ENCODE measurements around the gene SLC66A3. TPM values are rescaled to one million over a fixed set of nuclear protein-coding genes. Genes with fewer than 3 reads are reported as not detected.

The SLC66A3 gene
- total RNA-seq, 1 donor from 2014 or later: 59.7 TPM

DNA sequence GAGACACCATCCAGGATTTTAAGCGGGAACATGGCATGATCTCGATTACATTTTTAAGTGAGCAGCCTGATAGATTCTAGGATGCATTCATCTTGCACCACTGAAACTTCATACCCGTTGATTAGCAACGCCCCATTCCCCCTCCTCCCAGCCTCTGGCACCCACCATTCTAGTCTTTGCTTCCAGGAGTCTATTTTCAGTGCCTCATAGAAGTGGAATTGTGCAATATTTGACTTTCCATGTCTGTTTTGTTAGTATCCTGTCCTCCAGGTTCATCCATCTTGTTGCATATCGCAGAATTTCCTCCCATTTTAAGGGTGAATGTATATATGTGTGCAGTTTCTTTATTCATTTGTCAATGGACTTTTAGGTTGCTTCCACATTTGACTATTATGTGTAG, 20.9 kb upstream of the SLC66A3 start:
- Histone ChIP-seq H3K9me3 (no peaks in the 10 kb centered on the region), H3K27ac (no peak overlapping the region), H3K36me3 (no peaks in the 10 kb centered on the region), H3K4me1 (peaks cover 33% of the 10 kb centered on the region), H3K27me3 (no peaks in the 10 kb centered on the region), H3K4me3 (no peak overlapping the region)
- DNase-seq (ENCODE audit: extremely low spot score in 2 of 2): no peak
- intact Hi-C loops (cut with DNase I): loop anchor here (5.0 kb wide), 1 partner anchor 273 kb away; no protein-coding TSS in a partner anchor
- TF ChIP-seq POLR2AphosphoS5 (IDR thresholded peaks at IDR 0.05; ENCODE audit: insufficient read depth in 1 of 2, low read depth in 1 of 2) (no peak), POLR2A (IDR thresholded peaks at IDR 0.05) (no peak)
- TF ChIP-seq, protein P1, sequence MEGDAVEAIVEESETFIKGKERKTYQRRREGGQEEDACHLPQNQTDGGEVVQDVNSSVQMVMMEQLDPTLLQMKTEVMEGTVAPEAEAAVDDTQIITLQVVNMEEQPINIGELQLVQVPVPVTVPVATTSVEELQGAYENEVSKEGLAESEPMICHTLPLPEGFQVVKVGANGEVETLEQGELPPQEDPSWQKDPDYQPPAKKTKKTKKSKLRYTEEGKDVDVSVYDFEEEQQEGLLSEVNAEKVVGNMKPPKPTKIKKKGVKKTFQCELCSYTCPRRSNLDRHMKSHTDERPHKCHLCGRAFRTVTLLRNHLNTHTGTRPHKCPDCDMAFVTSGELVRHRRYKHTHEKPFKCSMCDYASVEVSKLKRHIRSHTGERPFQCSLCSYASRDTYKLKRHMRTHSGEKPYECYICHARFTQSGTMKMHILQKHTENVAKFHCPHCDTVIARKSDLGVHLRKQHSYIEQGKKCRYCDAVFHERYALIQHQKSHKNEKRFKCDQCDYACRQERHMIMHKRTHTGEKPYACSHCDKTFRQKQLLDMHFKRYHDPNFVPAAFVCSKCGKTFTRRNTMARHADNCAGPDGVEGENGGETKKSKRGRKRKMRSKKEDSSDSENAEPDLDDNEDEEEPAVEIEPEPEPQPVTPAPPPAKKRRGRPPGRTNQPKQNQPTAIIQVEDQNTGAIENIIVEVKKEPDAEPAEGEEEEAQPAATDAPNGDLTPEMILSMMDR (IDR thresholded peaks at IDR 0.05): no peak

- no peak overlapping the region for H3K27ac ChIP-seq
- no peak for DNase-seq (ENCODE audit: extremely low spot score in 2 of 2)
- H3K9me3 ChIP-seq: no peaks in the 10 kb centered on the region
- H3K4me3 ChIP-seq: no peak overlapping the region
- intact Hi-C loops (cut with DNase I): no loop called here
- no peaks in the 10 kb centered on the region for H3K27me3 ChIP-seq
- TF ChIP-seq POLR2AphosphoS5 (IDR thresholded peaks at IDR 0.05; ENCODE audit: insufficient read depth in 1 of 2, low read depth in 1 of 2): no peak
- H3K36me3 ChIP-seq: no peaks in the 10 kb centered on the region
- no peaks in the 10 kb centered on the region for H3K4me1 ChIP-seq
Measured at GRCh38 chr2:11140492-11140891, 14.8 kb upstream of the SLC66A3 start.

- no peaks in the 10 kb centered on the region for H3K9me3 ChIP-seq
- H3K4me3 ChIP-seq: no peak overlapping the region
- TF ChIP-seq, protein P1 (IDR thresholded peaks at IDR 0.05): no peak
- no peak for TF ChIP-seq POLR2AphosphoS5 (IDR thresholded peaks at IDR 0.05; ENCODE audit: insufficient read depth in 1 of 2, low read depth in 1 of 2)
- TF ChIP-seq POLR2A (IDR thresholded peaks at IDR 0.05): no peak
- DNase-seq (ENCODE audit: extremely low spot score in 2 of 2): no peak
- intact Hi-C loops (cut with DNase I): no loop called here
- no peak overlapping the region for H3K27ac ChIP-seq
- no peaks in the 10 kb centered on the region for H3K27me3 ChIP-seq
- no peaks in the 10 kb centered on the region for H3K4me1 ChIP-seq
- no peaks in the 10 kb centered on the region for H3K36me3 ChIP-seq
Measured at GRCh38 chr2:11141319-11141718, 13.9 kb upstream of the SLC66A3 start.

GRCh38 chr2:11142330-11142729, 12.9 kb upstream of the SLC66A3 start:
- H3K27ac ChIP-seq: no peak overlapping the region
- H3K27me3 ChIP-seq: no peaks in the 10 kb centered on the region
- no peaks in the 10 kb centered on the region for H3K36me3 ChIP-seq
- no peak for TF ChIP-seq POLR2AphosphoS5 (IDR thresholded peaks at IDR 0.05; ENCODE audit: insufficient read depth in 1 of 2, low read depth in 1 of 2)
- TF ChIP-seq, protein P1 (IDR thresholded peaks at IDR 0.05): no peak
- TF ChIP-seq POLR2A (IDR thresholded peaks at IDR 0.05): no peak
- no peak overlapping the region for H3K4me3 ChIP-seq
- DNase-seq (ENCODE audit: extremely low spot score in 2 of 2): no peak
- intact Hi-C loops (cut with DNase I): no loop called here
- H3K9me3 ChIP-seq: no peaks in the 10 kb centered on the region
- H3K4me1 ChIP-seq: no peaks in the 10 kb centered on the region

DNA sequence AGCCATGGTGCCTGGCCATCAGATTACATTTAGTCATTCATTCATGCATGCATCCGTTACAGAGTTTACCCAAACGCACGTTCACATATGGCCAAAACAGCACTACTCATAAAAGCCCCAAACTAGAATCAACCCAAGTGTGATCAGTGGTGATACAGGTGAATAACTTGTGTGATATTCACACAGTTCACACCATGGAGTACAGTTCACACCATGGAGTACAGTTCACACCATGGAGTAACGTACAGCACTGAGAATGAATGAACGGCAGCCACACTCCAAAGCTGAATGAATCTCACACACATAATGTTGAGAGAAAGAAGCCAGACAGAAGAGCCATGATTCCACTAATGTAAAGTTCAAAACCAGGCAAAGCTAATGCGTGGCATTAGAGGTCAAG, 12.3 kb upstream of the SLC66A3 start:
- TF ChIP-seq, protein P1 (IDR thresholded peaks at IDR 0.05): no peak
- no peak for TF ChIP-seq POLR2A (IDR thresholded peaks at IDR 0.05)
- no peak for TF ChIP-seq POLR2AphosphoS5 (IDR thresholded peaks at IDR 0.05; ENCODE audit: insufficient read depth in 1 of 2, low read depth in 1 of 2)
- H3K4me1 ChIP-seq: no peaks in the 10 kb centered on the region
- no peak overlapping the region for H3K27ac ChIP-seq
- no peaks in the 10 kb centered on the region for H3K36me3 ChIP-seq
- no peak overlapping the region for H3K4me3 ChIP-seq
- no peak for DNase-seq (ENCODE audit: extremely low spot score in 2 of 2)
- no peaks in the 10 kb centered on the region for H3K9me3 ChIP-seq
- no peaks in the 10 kb centered on the region for H3K27me3 ChIP-seq
- intact Hi-C loops (cut with DNase I): no loop called here
